ENCODE results near the gene EXOSC1. TPM values are rescaled to one million over a fixed set of nuclear protein-coding genes. Genes with fewer than 3 reads are reported as not detected.
"Not testable (repeated sequence)": the region's sequence is repeated elsewhere in the genome, so short reads cannot be mapped to it uniquely, and the experiment has no call there.

The EXOSC1 gene
- total and polyA plus RNA-seq, 2 donors (not counting 3 experiments of a cell fraction or from before 2014, with no cell fraction given): 50.7 to 52.9 TPM

DNA sequence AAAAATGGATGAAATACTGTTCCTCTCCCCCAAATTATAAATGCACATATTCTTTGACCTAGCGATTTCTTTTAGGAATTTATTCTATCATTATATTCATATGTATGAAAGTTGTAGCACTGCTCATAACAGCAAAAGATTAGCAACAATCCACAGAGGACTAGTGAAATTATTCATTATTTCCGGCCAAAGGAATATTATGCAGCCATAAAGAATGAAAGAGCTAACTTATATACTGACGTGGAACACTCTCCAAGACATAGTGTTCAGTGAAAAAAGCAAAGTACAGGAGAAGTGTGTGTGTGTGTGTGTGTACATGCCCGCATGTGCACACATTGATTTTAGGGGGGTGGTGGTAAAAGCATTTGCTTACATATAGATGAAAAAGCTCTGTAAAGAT is 29.1 kb upstream of the EXOSC1 start:
- BruUV-seq (replicated peaks): no TSS peak
- H3K27me3 ChIP-seq (ENCODE audit: control insufficient read depth in 2 of 2, insufficient read depth in 2 of 2, low read length in 2 of 2): no peaks in the 10 kb centered on the region
- H3K9me3 ChIP-seq (replicated peaks; ENCODE audit: control insufficient read depth, insufficient read depth, low read length): no peaks in the 10 kb centered on the region
- ChIA-PET POLR2A (no interaction called here), CTCF (interaction anchor here (0.8 to 1.3 kb wide), 4 partner anchors 8 to 79 kb away, joined by 3 to 4 read pairs (median 3); no protein-coding TSS in a partner anchor)
- dilution Hi-C loops (cut with MboI; ENCODE audit: extremely low pct_ligation_motif_present, low sequenced_read_pairs): no loop called here
- no peaks in the 10 kb centered on the region for H4K20me1 ChIP-seq (replicated peaks; ENCODE audit: control insufficient read depth, extremely low read depth, insufficient read depth, low read length)
- no peak overlapping the region for H3K27ac ChIP-seq (ENCODE audit: insufficient read depth, low read depth, low read length)
- intact Hi-C loops (cut with micrococcal nuclease): no loop called here
- no peak overlapping the region for H3K9ac ChIP-seq (replicated peaks; ENCODE audit: extremely low read depth, insufficient read depth, low read length)
- H3K4me1 ChIP-seq (ENCODE audit: control insufficient read depth, extremely low read depth, insufficient read depth, low read length): no peaks in the 10 kb centered on the region
- H3K36me3 ChIP-seq (ENCODE audit: control insufficient read depth in 2 of 2, extremely low read depth in 1 of 2, insufficient read depth in 2 of 2, low read length in 2 of 2): peaks cover 30 to 32% of the 10 kb centered on the region in 2 experiments
- no peak overlapping the region for H3K4me3 ChIP-seq (replicated peaks in 1 of 3; ENCODE audit: insufficient read depth in 1 of 3, low read depth in 1 of 3, low read length in 3 of 3)
- no peaks in the 10 kb centered on the region for H3K9me1 ChIP-seq (replicated peaks; ENCODE audit: control insufficient read depth, extremely low read depth, insufficient read depth, low read length)
- H2AFZ ChIP-seq (ENCODE audit: low read depth, low read length): no peak overlapping the region
- TF ChIP-seq GATA2 (IDR thresholded peaks at IDR 0.05; ENCODE audit: insufficient read depth, insufficient read length, low read depth, low read length) (no peak), MAX (IDR thresholded peaks at IDR 0.05; ENCODE audit: insufficient read depth, insufficient read length) (no peak)
- TF ChIP-seq, protein P1, sequence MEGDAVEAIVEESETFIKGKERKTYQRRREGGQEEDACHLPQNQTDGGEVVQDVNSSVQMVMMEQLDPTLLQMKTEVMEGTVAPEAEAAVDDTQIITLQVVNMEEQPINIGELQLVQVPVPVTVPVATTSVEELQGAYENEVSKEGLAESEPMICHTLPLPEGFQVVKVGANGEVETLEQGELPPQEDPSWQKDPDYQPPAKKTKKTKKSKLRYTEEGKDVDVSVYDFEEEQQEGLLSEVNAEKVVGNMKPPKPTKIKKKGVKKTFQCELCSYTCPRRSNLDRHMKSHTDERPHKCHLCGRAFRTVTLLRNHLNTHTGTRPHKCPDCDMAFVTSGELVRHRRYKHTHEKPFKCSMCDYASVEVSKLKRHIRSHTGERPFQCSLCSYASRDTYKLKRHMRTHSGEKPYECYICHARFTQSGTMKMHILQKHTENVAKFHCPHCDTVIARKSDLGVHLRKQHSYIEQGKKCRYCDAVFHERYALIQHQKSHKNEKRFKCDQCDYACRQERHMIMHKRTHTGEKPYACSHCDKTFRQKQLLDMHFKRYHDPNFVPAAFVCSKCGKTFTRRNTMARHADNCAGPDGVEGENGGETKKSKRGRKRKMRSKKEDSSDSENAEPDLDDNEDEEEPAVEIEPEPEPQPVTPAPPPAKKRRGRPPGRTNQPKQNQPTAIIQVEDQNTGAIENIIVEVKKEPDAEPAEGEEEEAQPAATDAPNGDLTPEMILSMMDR (IDR thresholded peaks at IDR 0.05; ENCODE audit: extremely low read depth in 1 of 2, insufficient read depth in 1 of 2, low read depth in 1 of 2, low read length in 2 of 2): no peak
- DNase-seq (ENCODE audit: low read depth, low spot score): no peak
- no peak for FAIRE-seq
- H3K4me2 ChIP-seq (ENCODE audit: insufficient read depth, low read length): no peak overlapping the region
- no peaks in the 10 kb centered on the region for H3K79me2 ChIP-seq (ENCODE audit: control insufficient read depth, insufficient read depth, low read length)

GRCh38 chr10:97468781-97469180 is 23.0 kb upstream of the EXOSC1 start:
- H3K36me3 ChIP-seq (ENCODE audit: control insufficient read depth in 2 of 2, extremely low read depth in 1 of 2, insufficient read depth in 2 of 2, low read length in 2 of 2): peaks cover 27 to 50% of the 10 kb centered on the region in 2 experiments
- CTCF ChIA-PET: interaction anchor here (0.9 to 5.8 kb wide), 3 partner anchors 20 to 144 kb away, joined by 3 to 61 read pairs (median 44); no protein-coding TSS in a partner anchor
- intact Hi-C loops (cut with micrococcal nuclease); H4K20me1 ChIP-seq (replicated peaks; ENCODE audit: control insufficient read depth, extremely low read depth, insufficient read depth, low read length); H3K79me2 ChIP-seq (ENCODE audit: control insufficient read depth, insufficient read depth, low read length); DNase-seq (ENCODE audit: low read depth, low spot score); H3K4me1 ChIP-seq (ENCODE audit: control insufficient read depth, extremely low read depth, insufficient read depth, low read length); H3K9me1 ChIP-seq (replicated peaks; ENCODE audit: control insufficient read depth, extremely low read depth, insufficient read depth, low read length); H3K9ac ChIP-seq (replicated peaks; ENCODE audit: extremely low read depth, insufficient read depth, low read length); H3K9me3 ChIP-seq (replicated peaks; ENCODE audit: control insufficient read depth, insufficient read depth, low read length); dilution Hi-C loops (cut with MboI; ENCODE audit: extremely low pct_ligation_motif_present, low sequenced_read_pairs); H3K27ac ChIP-seq (ENCODE audit: insufficient read depth, low read depth, low read length); BruUV-seq (replicated peaks); POLR2A ChIA-PET; H2AFZ ChIP-seq (ENCODE audit: low read depth, low read length); H3K4me3 ChIP-seq (replicated peaks in 1 of 3; ENCODE audit: insufficient read depth in 1 of 3, low read depth in 1 of 3, low read length in 3 of 3); H3K27me3 ChIP-seq (ENCODE audit: control insufficient read depth in 2 of 2, insufficient read depth in 2 of 2, low read length in 2 of 2); FAIRE-seq; H3K4me2 ChIP-seq (ENCODE audit: insufficient read depth, low read length): not testable (repeated sequence)
